GM12892 (cell line): ENCODE data around the gene RNF8.

Source experiments
- POLR2AphosphoS5 ChIP-seq: IDR thresholded peaks from 2 replicates; pipeline ENCODE4 v1.6.1; 2011; ENCODE audit warnings: low read depth, low read length, control low read depth
- TAF1 ChIP-seq: IDR thresholded peaks from 2 replicates; pipeline ENCODE4 v1.6.1; 2011; ENCODE audit warnings: low read depth, mild to moderate bottlenecking, control low read depth, low read length, borderline replicate concordance

DNA sequence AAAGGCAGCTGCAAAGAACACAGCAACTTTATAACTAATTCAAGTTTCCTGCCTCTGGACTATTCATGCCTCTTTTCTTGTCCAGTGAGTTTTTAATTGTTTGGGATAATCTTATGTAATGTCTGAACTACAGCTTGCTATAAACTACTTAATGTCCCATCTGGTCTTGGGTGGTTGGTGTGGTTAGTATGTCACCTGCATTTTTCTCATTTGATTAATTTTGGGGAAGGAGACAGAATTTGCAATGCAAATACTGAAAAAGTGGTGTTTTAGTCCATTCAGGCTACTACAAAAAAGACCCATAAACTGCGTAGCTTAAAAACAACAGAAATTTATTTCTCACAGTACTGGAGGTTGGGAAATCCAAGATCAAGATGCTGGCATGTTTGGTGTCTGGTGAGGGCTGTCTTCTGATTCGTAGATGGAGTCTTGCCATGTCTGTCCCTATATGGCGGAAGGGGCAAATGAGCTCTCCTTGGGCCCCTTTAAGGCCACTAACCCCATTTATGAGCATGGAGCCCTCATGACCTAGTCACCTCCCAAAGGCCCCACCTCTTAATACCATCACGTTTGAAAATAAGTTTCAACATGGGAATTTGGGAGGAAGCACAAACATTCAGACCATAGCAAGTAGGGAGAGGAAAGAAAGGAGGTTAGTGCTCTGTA is 22.4 kb downstream of the RNF8 start:
- TF ChIP-seq TAF1 (no peak), POLR2AphosphoS5 (no peak)
